Fibroblast of lung (primary cell): Measurements from ENCODE around the gene MTHFSD.

Experiments used
- CTCF ChIP-seq, 2 donors: IDR thresholded peaks in 1 of 2; conservative IDR thresholded peaks in 1 of 2; 1 replicate in 1 of 2; 2 replicates in 1 of 2; pipeline ENCODE4 v1.5.1; 2011 to 2012; ENCODE audit warnings: low read length in 2 of 2, control low read depth in 1 of 2, inconsistent platforms in 1 of 2, low read depth in 1 of 2, mild to moderate bottlenecking in 1 of 2
- EZH2 ChIP-seq: IDR thresholded peaks from 2 replicates; pipeline ENCODE4 v1.5.1; 2012; ENCODE audit warnings: low read length, control low read depth, mild to moderate bottlenecking; ENCODE audit errors: missing control alignments

- TF ChIP-seq CTCF (conservative IDR thresholded peaks at IDR 0.05 in 1 of 2, IDR thresholded peaks at IDR 0.05 in 1 of 2; ENCODE audit: low read depth in 1 of 2, low read length in 2 of 2) (no peak), EZH2 (no peak)
Observed at GRCh38 chr16:86484240-86484639, 70.8 kb downstream of the MTHFSD start.
